Cardiac fibroblast (primary cell): ENCODE measurements around the gene CHRD.

ENCODE experiments used
- DNase-seq, 2 donors: peaks; one replicate each; pipeline versions ENCODE4 v3.0.0 to v3.0.0-alpha.2; 2010; ENCODE audit warnings: low read depth in 2 of 2
- H3K4me3 ChIP-seq, 2 donors: replicated peaks in 1 of 2; 1 replicate in 1 of 2; 2 replicates in 1 of 2; pipeline ENCODE4 v1.5.1; 2011; ENCODE audit warnings: low read depth in 2 of 2, low read length in 2 of 2, mild to moderate bottlenecking in 2 of 2, moderate library complexity in 1 of 2
- TF ChIP-seq, protein P1 (sequence below): IDR thresholded peaks from one replicate; pipeline ENCODE4 v1.5.1; 2011; ENCODE audit warnings: low read depth, mild to moderate bottlenecking, low read length, inconsistent platforms

Gene CHRD

GRCh38 chr3:184341925-184342324, 37.9 kb upstream of the CHRD start:
- no peak for DNase-seq
- H3K4me3 ChIP-seq: no peak overlapping the region
- TF ChIP-seq, protein P1, sequence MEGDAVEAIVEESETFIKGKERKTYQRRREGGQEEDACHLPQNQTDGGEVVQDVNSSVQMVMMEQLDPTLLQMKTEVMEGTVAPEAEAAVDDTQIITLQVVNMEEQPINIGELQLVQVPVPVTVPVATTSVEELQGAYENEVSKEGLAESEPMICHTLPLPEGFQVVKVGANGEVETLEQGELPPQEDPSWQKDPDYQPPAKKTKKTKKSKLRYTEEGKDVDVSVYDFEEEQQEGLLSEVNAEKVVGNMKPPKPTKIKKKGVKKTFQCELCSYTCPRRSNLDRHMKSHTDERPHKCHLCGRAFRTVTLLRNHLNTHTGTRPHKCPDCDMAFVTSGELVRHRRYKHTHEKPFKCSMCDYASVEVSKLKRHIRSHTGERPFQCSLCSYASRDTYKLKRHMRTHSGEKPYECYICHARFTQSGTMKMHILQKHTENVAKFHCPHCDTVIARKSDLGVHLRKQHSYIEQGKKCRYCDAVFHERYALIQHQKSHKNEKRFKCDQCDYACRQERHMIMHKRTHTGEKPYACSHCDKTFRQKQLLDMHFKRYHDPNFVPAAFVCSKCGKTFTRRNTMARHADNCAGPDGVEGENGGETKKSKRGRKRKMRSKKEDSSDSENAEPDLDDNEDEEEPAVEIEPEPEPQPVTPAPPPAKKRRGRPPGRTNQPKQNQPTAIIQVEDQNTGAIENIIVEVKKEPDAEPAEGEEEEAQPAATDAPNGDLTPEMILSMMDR: no peak

GRCh38 chr3:184343200-184343876, 36.5 kb upstream of the CHRD start:
- no peak for DNase-seq
- H3K4me3 ChIP-seq: no peak overlapping the region
- TF ChIP-seq, protein P1: no peak

DNA sequence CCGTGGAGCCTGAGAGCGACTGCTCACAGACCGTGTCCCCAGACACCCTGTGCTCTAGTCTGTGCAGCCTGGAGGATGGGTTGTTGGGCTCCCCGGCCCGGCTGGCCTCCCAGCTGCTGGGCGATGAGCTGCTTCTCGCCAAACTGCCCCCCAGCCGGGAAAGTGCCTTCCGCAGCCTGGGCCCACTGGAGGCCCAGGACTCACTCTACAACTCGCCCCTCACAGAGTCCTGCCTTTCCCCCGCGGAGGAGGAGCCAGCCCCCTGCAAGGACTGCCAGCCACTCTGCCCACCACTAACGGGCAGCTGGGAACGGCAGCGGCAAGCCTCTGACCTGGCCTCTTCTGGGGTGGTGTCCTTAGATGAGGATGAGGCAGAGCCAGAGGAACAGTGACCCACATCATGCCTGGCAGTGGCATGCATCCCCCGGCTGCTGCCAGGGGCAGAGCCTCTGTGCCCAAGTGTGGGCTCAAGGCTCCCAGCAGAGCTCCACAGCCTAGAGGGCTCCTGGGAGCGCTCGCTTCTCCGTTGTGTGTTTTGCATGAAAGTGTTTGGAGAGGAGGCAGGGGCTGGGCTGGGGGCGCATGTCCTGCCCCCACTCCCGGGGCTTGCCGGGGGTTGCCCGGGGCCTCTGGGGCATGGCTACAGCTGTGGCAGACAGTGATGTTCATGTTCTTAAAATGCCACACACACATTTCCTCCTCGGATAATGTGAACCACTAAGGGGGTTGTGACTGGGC, 35.1 kb upstream of the CHRD start:
- no peak for DNase-seq
- no peak overlapping the region for H3K4me3 ChIP-seq
- TF ChIP-seq, protein P1: no peak

DNA sequence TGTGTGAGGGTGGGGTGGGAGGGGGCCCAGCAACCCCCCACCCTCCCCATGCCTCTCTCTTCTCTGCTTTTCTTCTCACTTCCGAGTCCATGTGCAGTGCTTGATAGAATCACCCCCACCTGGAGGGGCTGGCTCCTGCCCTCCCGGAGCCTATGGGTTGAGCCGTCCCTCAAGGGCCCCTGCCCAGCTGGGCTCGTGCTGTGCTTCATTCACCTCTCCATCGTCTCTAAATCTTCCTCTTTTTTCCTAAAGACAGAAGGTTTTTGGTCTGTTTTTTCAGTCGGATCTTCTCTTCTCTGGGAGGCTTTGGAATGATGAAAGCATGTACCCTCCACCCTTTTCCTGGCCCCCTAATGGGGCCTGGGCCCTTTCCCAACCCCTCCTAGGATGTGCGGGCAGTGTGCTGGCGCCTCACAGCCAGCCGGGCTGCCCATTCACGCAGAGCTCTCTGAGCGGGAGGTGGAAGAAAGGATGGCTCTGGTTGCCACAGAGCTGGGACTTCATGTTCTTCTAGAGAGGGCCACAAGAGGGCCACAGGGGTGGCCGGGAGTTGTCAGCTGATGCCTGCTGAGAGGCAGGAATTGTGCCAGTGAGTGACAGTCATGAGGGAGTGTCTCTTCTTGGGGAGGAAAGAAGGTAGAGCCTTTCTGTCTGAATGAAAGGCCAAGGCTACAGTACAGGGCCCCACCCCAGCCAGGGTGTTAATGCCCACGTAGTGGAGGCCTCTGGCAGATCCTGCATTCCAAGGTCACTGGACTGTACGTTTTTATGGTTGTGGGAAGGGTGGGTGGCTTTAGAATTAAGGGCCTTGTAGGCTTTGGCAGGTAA, 34.3 kb upstream of the CHRD start:
- no peak overlapping the region for H3K4me3 ChIP-seq
- TF ChIP-seq, protein P1: peak; percentile 60
- DNase-seq: peak; percentile 67 to 70

DNA sequence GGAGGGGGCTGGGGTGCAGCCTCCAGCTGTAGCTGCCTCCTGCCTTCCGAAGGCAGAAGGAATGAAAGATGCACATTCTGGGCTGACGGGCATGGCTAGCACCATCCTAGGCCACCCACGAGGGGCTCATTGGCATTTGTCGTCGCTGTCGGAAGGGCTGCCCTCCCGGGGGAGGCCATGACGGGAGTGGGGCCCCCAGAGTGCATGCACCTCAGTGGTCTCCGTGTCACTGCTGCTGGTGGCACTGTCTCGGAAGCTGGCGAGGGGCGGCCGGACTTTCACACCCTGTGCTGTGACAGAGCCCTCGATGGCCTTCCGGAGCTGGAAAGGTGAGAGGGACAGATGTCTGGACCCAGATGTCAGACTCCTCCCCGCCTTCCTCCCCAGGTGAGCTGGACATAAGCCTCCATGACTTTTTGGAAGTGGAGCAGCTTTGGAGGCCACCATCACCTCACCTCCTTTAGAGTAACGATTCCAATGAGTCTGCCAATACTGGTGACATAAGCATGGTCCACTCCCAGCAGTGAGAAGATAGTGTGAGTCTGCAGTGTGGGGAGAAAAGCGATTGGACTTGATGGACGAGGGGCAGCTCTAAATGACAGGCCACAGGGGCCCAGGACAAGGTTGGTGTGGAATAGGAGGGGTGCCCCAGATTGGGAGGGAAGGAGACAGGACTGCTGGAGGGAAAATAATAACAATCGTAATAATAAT, 33.2 kb upstream of the CHRD start:
- DNase-seq: no peak
- no peak overlapping the region for H3K4me3 ChIP-seq
- TF ChIP-seq, protein P1: no peak

- DNase-seq: peak in 1 of 2 donors; percentile 63
- no peak overlapping the region for H3K4me3 ChIP-seq
- TF ChIP-seq, protein P1: no peak
Measured at GRCh38 chr3:184347321-184348056, 32.4 kb upstream of the CHRD start.
